H1 (cell line): ENCODE results near the gene S1PR3. TPM values are rescaled to one million over a fixed set of nuclear protein-coding genes. Genes with fewer than 3 reads are reported as not detected.

Source experiments
- CTCF ChIA-PET: fragments of 300-600 bp; sonication (Branson Sonifier 250); formaldehyde crosslinking; loops from one replicate; lab custom pipeline; 2021; ENCODE audit not compliant: partially characterized antibody; lab: Charles Lee
- POLR2A ChIA-PET: fragments of 300-600 bp; sonication (Branson Sonifier 250); formaldehyde crosslinking; loops from one replicate; lab custom pipeline; 2021; ENCODE audit warnings: inconsistent platforms; ENCODE audit not compliant: partially characterized antibody; lab: Charles Lee
- DNase-seq, 2 experiments: peaks; one replicate each; pipeline versions ENCODE4 v3.0.0 to v3.0.0-alpha.2; 2010 to 2022; ENCODE audit warnings: low spot score in 2 of 2, low read depth in 1 of 2, mixed read lengths in 1 of 2
- FAIRE-seq: peaks from 2 replicates; lab custom pipeline; 2011; peaks lifted over from hg19 to GRCh38; lab: Jason Lieb, UNC
- H2AFZ ChIP-seq: 2 replicates; pipeline ENCODE4 v1.8.1; 2012; ENCODE audit warnings: low read length, inconsistent platforms
- H2AK5ac ChIP-seq: 2 replicates; pipeline ENCODE4 v1.6.1; 2013; ENCODE audit warnings: low read depth, low read length
- H2BK120ac ChIP-seq: replicated peaks from 2 replicates; pipeline ENCODE3; 2013; ENCODE audit warnings: low read depth, low read length, inconsistent platforms
- H2BK12ac ChIP-seq: 2 replicates; pipeline ENCODE4 v1.6.1; 2013; ENCODE audit warnings: low read depth, low read length
- H2BK15ac ChIP-seq: 2 replicates; pipeline ENCODE4 v1.6.1; 2013; ENCODE audit warnings: low read length
- H2BK20ac ChIP-seq: 2 replicates; pipeline ENCODE4 v1.6.1; 2013; ENCODE audit warnings: low read length
- H2BK5ac ChIP-seq: 2 replicates; pipeline ENCODE4 v1.6.1; 2013; ENCODE audit warnings: low read depth, low read length
- H3K14ac ChIP-seq: 2 replicates; pipeline ENCODE4 v1.6.1; 2013; ENCODE audit warnings: inconsistent platforms; ENCODE audit not compliant: insufficient read length
- H3K18ac ChIP-seq: 2 replicates; pipeline ENCODE4 v1.6.1; 2013; ENCODE audit warnings: low read length; ENCODE audit errors: extremely low read depth
- H3K23ac ChIP-seq: 2 replicates; pipeline ENCODE4 v1.6.1; 2013; ENCODE audit warnings: inconsistent platforms; ENCODE audit not compliant: insufficient read length
- H3K23me2 ChIP-seq: 2 replicates; pipeline ENCODE4 v1.6.1; 2013; ENCODE audit warnings: low read depth, low read length
- H3K27ac ChIP-seq: 2 replicates; pipeline ENCODE4 v1.6.1; 2011; ENCODE audit warnings: low read depth, low read length, inconsistent platforms
- H3K27me3 ChIP-seq, 4 experiments: replicated peaks in 1 of 4; 1 replicate in 1 of 4; 2 replicates in 3 of 4; pipeline versions ENCODE4 v1.6.1 to v1.8.1; 2011 to 2013; ENCODE audit warnings: low read length in 3 of 4, mild to moderate bottlenecking in 3 of 4, inconsistent platforms in 2 of 4, mixed read lengths in 2 of 4, moderate library complexity in 1 of 4; ENCODE audit not compliant: control insufficient read depth in 3 of 4, insufficient read depth in 3 of 4; ENCODE audit errors: extremely low read depth in 1 of 4
- H3K36me3 ChIP-seq, 4 experiments: 2 replicates each; pipeline versions ENCODE4 v1.6.1 to v1.8.1; 2011 to 2013; ENCODE audit warnings: mild to moderate bottlenecking in 4 of 4, low read length in 3 of 4, moderate library complexity in 2 of 4, control low read depth in 1 of 4, inconsistent platforms in 1 of 4; ENCODE audit not compliant: insufficient read depth in 4 of 4, control insufficient read depth in 2 of 4
- H3K4ac ChIP-seq: replicated peaks from 2 replicates; pipeline ENCODE3; 2013; ENCODE audit warnings: low read length, low read depth, mixed read lengths, inconsistent platforms; ENCODE audit not compliant: insufficient read length
- H3K4me1 ChIP-seq, 4 experiments: replicated peaks in 1 of 4; 1 replicate in 1 of 4; 2 replicates in 3 of 4; pipeline versions ENCODE4 v1.6.1 to v1.8.1; 2011 to 2013; ENCODE audit warnings: low read length in 3 of 4, inconsistent platforms in 2 of 4, mixed read lengths in 1 of 4; ENCODE audit not compliant: insufficient read depth in 4 of 4, control insufficient read depth in 3 of 4
- H3K4me2 ChIP-seq, 2 experiments: 2 replicates each; pipeline versions ENCODE4 v1.6.1 to v1.8.1; 2011 to 2013; ENCODE audit warnings: low read depth in 2 of 2, low read length in 2 of 2, control low read depth in 1 of 2, inconsistent platforms in 1 of 2, mild to moderate bottlenecking in 1 of 2; ENCODE audit not compliant: insufficient read depth in 1 of 2
- H3K4me3 ChIP-seq, 4 experiments: fragments of 200-600, 300-600 bp in 1 of 4; sonication (generic), shearing (Covaris generic), sonication (Bioruptor Twin) in 1 of 4; 2 replicates each; pipeline versions ENCODE4 v1.5.1 to v1.8.1; 2011 to 2016; ENCODE audit warnings: low read length in 4 of 4, low read depth in 3 of 4, control low read depth in 2 of 4, inconsistent platforms in 2 of 4, mild to moderate bottlenecking in 2 of 4, mixed read lengths in 1 of 4, moderate library complexity in 1 of 4; ENCODE audit not compliant: insufficient read depth in 2 of 4; ENCODE audit errors: extremely low read depth in 1 of 4
- H3K56ac ChIP-seq: replicated peaks from 2 replicates; pipeline ENCODE3; 2013; ENCODE audit warnings: low read depth, mild to moderate bottlenecking, mixed read lengths, low read length, inconsistent platforms; ENCODE audit not compliant: insufficient read length
- H3K79me1 ChIP-seq: 2 replicates; pipeline ENCODE4 v1.6.1; 2013; ENCODE audit warnings: low read depth, low read length, control low read depth
- H3K79me2 ChIP-seq, 2 experiments: 2 replicates each; pipeline versions ENCODE4 v1.6.1 to v1.8.1; 2012 to 2013; ENCODE audit warnings: low read length in 2 of 2, mild to moderate bottlenecking in 2 of 2, inconsistent platforms in 1 of 2; ENCODE audit not compliant: insufficient read depth in 2 of 2, control insufficient read depth in 1 of 2
- H3K9ac ChIP-seq, 4 experiments: replicated peaks in 1 of 4; 1 replicate in 1 of 4; 2 replicates in 3 of 4; pipeline versions ENCODE4 v1.6.1 to v1.8.1; 2011 to 2013; ENCODE audit warnings: low read depth in 3 of 4, low read length in 3 of 4, control low read depth in 2 of 4, mild to moderate bottlenecking in 2 of 4, moderate library complexity in 2 of 4, inconsistent platforms in 1 of 4; ENCODE audit errors: extremely low read depth in 1 of 4
- H3K9me3 ChIP-seq, 2 experiments: 2 replicates each; pipeline versions ENCODE4 v1.6.1 to v1.8.1; 2012 to 2013; ENCODE audit warnings: mild to moderate bottlenecking in 2 of 2, moderate library complexity in 2 of 2, control low read depth in 1 of 2, inconsistent platforms in 1 of 2, low read depth in 1 of 2, low read length in 1 of 2, mixed read lengths in 1 of 2; ENCODE audit not compliant: insufficient read depth in 2 of 2
- H4K20me1 ChIP-seq, 2 experiments: replicated peaks in 1 of 2; 2 replicates each; pipeline versions ENCODE3 to v1.8.1; 2011 to 2013; ENCODE audit warnings: inconsistent platforms in 2 of 2, low read length in 2 of 2, mild to moderate bottlenecking in 1 of 2; ENCODE audit not compliant: insufficient read depth in 2 of 2, control insufficient read depth in 1 of 2
- H4K5ac ChIP-seq: 2 replicates; pipeline ENCODE4 v1.6.1; 2013; ENCODE audit warnings: low read length, low read depth, mixed read lengths, inconsistent platforms; ENCODE audit not compliant: insufficient read length
- H4K8ac ChIP-seq: 2 replicates; pipeline ENCODE4 v1.8.0; 2013; ENCODE audit warnings: mild to moderate bottlenecking, moderate library complexity, low read length, inconsistent platforms; ENCODE audit not compliant: insufficient read depth; ENCODE audit errors: extremely low read depth
- H4K91ac ChIP-seq: replicated peaks from 2 replicates; pipeline ENCODE3; 2013; ENCODE audit warnings: low read length, mixed read lengths, inconsistent platforms; ENCODE audit not compliant: insufficient read length
- ASH2L ChIP-seq: fragments of 200-600, 300-600 bp; sonication (generic); IDR thresholded peaks from one replicate; pipeline ENCODE4 v1.7.1; 2017; ENCODE audit warnings: low read length
- CBX8 ChIP-seq: fragments of 300-800, 300-1000 bp; sonication (generic); IDR thresholded peaks from 2 replicates; pipeline ENCODE4 v1.7.1; 2016; ENCODE audit warnings: low read depth, low read length, borderline replicate concordance
- CHD1 ChIP-seq: IDR thresholded peaks from 2 replicates; pipeline ENCODE4 v1.6.1; 2012; ENCODE audit warnings: low read depth, low read length, improper control_type of control experiment
- HDAC2 ChIP-seq, 2 experiments: fragments of 300-600 bp in 1 of 2; sonication (generic) in 1 of 2; IDR thresholded peaks; 2 replicates each; pipeline ENCODE4 v1.6.1; 2011 to 2012; ENCODE audit warnings: low read depth in 2 of 2, low read length in 2 of 2, mild to moderate bottlenecking in 2 of 2, moderate library complexity in 2 of 2, borderline replicate concordance in 1 of 2, inconsistent platforms in 1 of 2
- SP1 ChIP-seq: IDR thresholded peaks from 2 replicates; pipeline ENCODE4 v1.6.1; 2011; ENCODE audit warnings: low read depth, low read length
- SRF ChIP-seq: IDR thresholded peaks from 2 replicates; pipeline ENCODE4 v1.6.1; 2011; ENCODE audit warnings: mild to moderate bottlenecking, low read depth, low read length, moderate library complexity
- WGBS, 2 experiments: shearing (Covaris generic) in 1 of 2; methylation state at CpG; one replicate each; pipeline versions ENCODE4 v1.1.6 to v1.1.7; 2013 to 2015; ENCODE audit warnings: low lambda C conversion rate in 2 of 2, mixed read lengths in 2 of 2, inconsistent platforms in 1 of 2, low coverage in 1 of 2, missing lambda C conversion rate in 1 of 2; ENCODE audit not compliant: insufficient replicate concordance in 2 of 2, insufficient coverage in 1 of 2, insufficient read length in 1 of 2; ENCODE audit errors: extremely low coverage in 1 of 2, missing lambda C conversion rate in 1 of 2; 5-methylcytosine and 5-hydroxymethylcytosine counted together
- polyA plus RNA-seq, 7 experiments: library from polyadenylated mRNA; depleted of rRNA in 3 of 7; stranded (reverse) in 5 of 7; unstranded in 2 of 7; fragments of >200 nt in 5 of 7; fragments of 200-250 nt in 2 of 7; gene quantifications; 1 replicate in 5 of 7; 2 replicates in 1 of 7; 4 replicates in 1 of 7; pipeline versions ENCODE4 v1.2.1 to v1.2.3, GENCODE V29; 2011 to 2013; ENCODE audit warnings: missing spikeins in 2 of 7, mixed read lengths in 2 of 7
- total RNA-seq: library from RNA; stranded (reverse); fragmentation: NEBNext Ultra II Directional; extraction: Animal tissue kit (Norgen Biotek cat#: 25700); gene quantifications from 2 replicates; pipeline ENCODE4 v1.2.1, GENCODE V29; 2021

Gene S1PR3
- total and polyA plus RNA-seq, 2 of the 8 experiments (the other 6 are each of a cell fraction or from before 2014, with no cell fraction given): 3.7 to 6.4 TPM

GRCh38 chr9:88987661-88988060 lies 3.6 kb upstream of the S1PR3 start:
- no peak overlapping the region for H3K18ac ChIP-seq
- H4K91ac ChIP-seq: no peak overlapping the region
- H3K9ac ChIP-seq: no peak overlapping the region
- H4K20me1 ChIP-seq: peaks cover 0 to 3% of the 10 kb centered on the region in 2 experiments
- H3K36me3 ChIP-seq: no peaks in the 10 kb centered on the region
- H3K23me2 ChIP-seq: peaks cover 12% of the 10 kb centered on the region
- FAIRE-seq: no peak
- no peak overlapping the region for H4K8ac ChIP-seq
- TF ChIP-seq SP1: no peak
- TF ChIP-seq HDAC2 (IDR thresholded peaks at IDR 0.05; ENCODE audit: borderline replicate concordance in 1 of 2, low read depth in 2 of 2, low read length in 2 of 2): no peak
- no peak for TF ChIP-seq CHD1
- no peak for TF ChIP-seq ASH2L
- no peak for TF ChIP-seq SRF
- no peak for TF ChIP-seq CBX8
- no peak overlapping the region for H2BK15ac ChIP-seq
- 81% methylated on average over 4 of the region's 4 CpGs; no CpG with 5 or more reads in 1 of the 2 experiments for WGBS, 2 experiments
- no peak for DNase-seq
- no peak overlapping the region for H3K4ac ChIP-seq
- H2AK5ac ChIP-seq: no peak overlapping the region
- H3K79me2 ChIP-seq: no peaks in the 10 kb centered on the region
- peaks cover 0 to 4% (median 1%) of the 10 kb centered on the region in 4 experiments; a peak in 2 of 7 replicates for H3K27me3 ChIP-seq
- no peak overlapping the region for H3K14ac ChIP-seq
- H2BK12ac ChIP-seq: no peak overlapping the region; the same call in 1 of the 2 replicates
- no peak overlapping the region for H2BK5ac ChIP-seq
- no peaks in the 10 kb centered on the region for H3K9me3 ChIP-seq
- peaks cover 5 to 14% (median 12%) of the 10 kb centered on the region in 4 experiments for H3K4me1 ChIP-seq
- POLR2A ChIA-PET: interaction anchor here (0.6 to 1.2 kb wide), 2 partner anchors 10 to 1157 kb away, joined by 3 read pairs; no protein-coding TSS in a partner anchor
- no peak overlapping the region for H2BK20ac ChIP-seq
- no peaks in the 10 kb centered on the region for H3K79me1 ChIP-seq
- H3K23ac ChIP-seq: no peak overlapping the region
- no peak overlapping the region for H3K27ac ChIP-seq
- H3K56ac ChIP-seq: no peak overlapping the region
- CTCF ChIA-PET: interaction anchor here (0.8 to 1.0 kb wide), 3 partner anchors 108 to 327 kb away, joined by 3 to 4 read pairs (median 3); no protein-coding TSS in a partner anchor
- no peak overlapping the region for H3K4me2 ChIP-seq
- no peak overlapping the region for H4K5ac ChIP-seq
- H2AFZ ChIP-seq: no peak overlapping the region
- H3K4me3 ChIP-seq: no peak overlapping the region
- no peak overlapping the region for H2BK120ac ChIP-seq
